ENCODE data around the gene MARCHF10.

- TF ChIP-seq CTCF (IDR thresholded peaks at IDR 0.05 in 2 of 3, conservative IDR thresholded peaks at IDR 0.05 in 1 of 3; ENCODE audit: borderline replicate concordance in 1 of 3, insufficient read depth in 1 of 3, low read depth in 2 of 3, low read length in 2 of 3) (no peak), EZH2phosphoT487 (IDR thresholded peaks at IDR 0.05; ENCODE audit: borderline replicate concordance) (no peak), EGR1 (IDR thresholded peaks at IDR 0.05; ENCODE audit: low read depth) (no peak), RAD21 (IDR thresholded peaks at IDR 0.05; ENCODE audit: low read depth) (no peak), POLR2A (IDR thresholded peaks at IDR 0.05; ENCODE audit: borderline replicate concordance, extremely low read depth, insufficient read depth, insufficient read length) (no peak), EZH2 (IDR thresholded peaks at IDR 0.05) (no peak), CBX3 (IDR thresholded peaks at IDR 0.05; ENCODE audit: low read depth) (no peak), YY1 (IDR thresholded peaks at IDR 0.05; ENCODE audit: extremely low read depth, insufficient replicate concordance, low read depth, low read length) (no peak), REST (IDR thresholded peaks at IDR 0.05; ENCODE audit: low read depth) (no peak), JUND (IDR thresholded peaks at IDR 0.05) (no peak), ZBTB33 (IDR thresholded peaks at IDR 0.05; ENCODE audit: extremely low read depth, insufficient replicate concordance, low read length) (no peak), POLR2AphosphoS5 (IDR thresholded peaks at IDR 0.05; ENCODE audit: low read depth, low read length) (no peak)
Observed at GRCh38 chr17:62781831-62782251, 26.3 kb downstream of the MARCHF10 start.
